Umbilical cord (tissue), 2 donors: ENCODE results near the gene CLSTN3. TPM values are rescaled to one million over a fixed set of nuclear protein-coding genes. Genes with fewer than 3 reads are reported as not detected.
"Not testable (repeated sequence)": the region's sequence is repeated elsewhere in the genome, so short reads cannot be mapped to it uniquely, and the experiment has no call there.

Experiments used
- DNase-seq: peaks from one replicate; pipeline ENCODE4 v3.0.0-alpha.2; 2015; ENCODE audit warnings: low spot score
- total RNA-seq: library from RNA; depleted of rRNA; stranded (reverse); fragments of >200 nt; gene quantifications from one replicate; pipeline ENCODE4 v1.2.3, GENCODE V29; 2014; ENCODE audit warnings: low replicate concordance; ENCODE audit not compliant: insufficient read depth

The CLSTN3 gene
- total RNA-seq, 1 donor from 2014 or later: 15.4 TPM

- no peak for DNase-seq
Observed at GRCh38 chr12:7150356-7150755, 20.2 kb downstream of the CLSTN3 start.

- DNase-seq: no peak
Observed at GRCh38 chr12:7150841-7151240, 20.7 kb downstream of the CLSTN3 start.

- no peak for DNase-seq
Observed at GRCh38 chr12:7151532-7151931, 21.4 kb downstream of the CLSTN3 start.

GRCh38 chr12:7152818-7153217, 22.6 kb downstream of the CLSTN3 start:
- DNase-seq: no peak

- no peak for DNase-seq
Observed at GRCh38 chr12:7154042-7154441, 23.9 kb downstream of the CLSTN3 start.

GRCh38 chr12:7154901-7155470, 24.8 kb downstream of the CLSTN3 start:
- no peak for DNase-seq

GRCh38 chr12:7155471-7156034, 25.4 kb downstream of the CLSTN3 start:
- DNase-seq: no peak

- no peak for DNase-seq
Observed at GRCh38 chr12:7156259-7157197, 26.4 kb downstream of the CLSTN3 start.

GRCh38 chr12:7157391-7157790, 27.2 kb downstream of the CLSTN3 start:
- DNase-seq: no peak

- no peak for DNase-seq
Observed at GRCh38 chr12:7158781-7159609, 28.8 kb downstream of the CLSTN3 start.

GRCh38 chr12:7160183-7160582, 30.0 kb downstream of the CLSTN3 start:
- no peak for DNase-seq

- no peak for DNase-seq
Observed at GRCh38 chr12:7161327-7161726, 31.2 kb downstream of the CLSTN3 start.

- DNase-seq: peak; percentile 87
Observed at GRCh38 chr12:7161811-7162210, 31.6 kb downstream of the CLSTN3 start.

- DNase-seq: peak; percentile 35
Observed at GRCh38 chr12:7162691-7163114, 32.5 kb downstream of the CLSTN3 start.

- DNase-seq: no peak
Observed at GRCh38 chr12:7169951-7170350, 39.8 kb downstream of the CLSTN3 start.

- no peak for DNase-seq
Observed at GRCh38 chr12:7171854-7172253, 41.7 kb downstream of the CLSTN3 start.

- no peak for DNase-seq
Observed at GRCh38 chr12:7175493-7175892, 45.3 kb downstream of the CLSTN3 start.

- no peak for DNase-seq
Observed at GRCh38 chr12:7176595-7176994, 46.4 kb downstream of the CLSTN3 start.

GRCh38 chr12:7178481-7178880, 48.3 kb downstream of the CLSTN3 start:
- DNase-seq: no peak

- no peak for DNase-seq
Observed at GRCh38 chr12:7180685-7181084, 50.5 kb downstream of the CLSTN3 start.

- DNase-seq: not testable (repeated sequence)
Observed at GRCh38 chr12:7186058-7186457, 55.9 kb downstream of the CLSTN3 start.
